ENCODE data around the gene FBXO39.
"Not testable (repeated sequence)": the region's sequence is repeated elsewhere in the genome, so short reads cannot be mapped to it uniquely, and the experiment has no call there.

Gene FBXO39

DNA sequence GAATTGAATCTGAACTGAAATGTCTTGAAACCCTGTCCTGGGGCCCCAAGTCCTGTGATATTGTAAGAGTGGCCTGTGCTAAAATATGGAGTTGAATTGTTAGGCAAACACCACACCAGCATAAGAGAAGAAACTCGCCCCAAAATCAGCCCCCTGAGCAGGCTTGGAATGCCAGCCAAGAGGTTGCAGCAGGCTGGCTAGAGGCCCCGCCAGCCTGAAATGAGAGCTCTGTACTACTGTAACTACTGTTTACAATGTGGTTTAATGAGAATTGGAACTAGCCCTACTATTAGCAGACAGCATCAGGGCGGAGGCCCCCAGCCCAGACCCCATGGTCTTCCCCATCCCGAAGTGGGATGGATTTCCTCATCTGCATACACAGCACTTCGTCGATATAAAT, 23.7 kb downstream of the FBXO39 start:
- H3K4me3 ChIP-seq (replicated peaks; ENCODE audit: low read depth, low read length) = no peak overlapping the region
- no peak for DNase-seq (ENCODE audit: extremely low read depth, low read depth)
- TF ChIP-seq, protein P1, sequence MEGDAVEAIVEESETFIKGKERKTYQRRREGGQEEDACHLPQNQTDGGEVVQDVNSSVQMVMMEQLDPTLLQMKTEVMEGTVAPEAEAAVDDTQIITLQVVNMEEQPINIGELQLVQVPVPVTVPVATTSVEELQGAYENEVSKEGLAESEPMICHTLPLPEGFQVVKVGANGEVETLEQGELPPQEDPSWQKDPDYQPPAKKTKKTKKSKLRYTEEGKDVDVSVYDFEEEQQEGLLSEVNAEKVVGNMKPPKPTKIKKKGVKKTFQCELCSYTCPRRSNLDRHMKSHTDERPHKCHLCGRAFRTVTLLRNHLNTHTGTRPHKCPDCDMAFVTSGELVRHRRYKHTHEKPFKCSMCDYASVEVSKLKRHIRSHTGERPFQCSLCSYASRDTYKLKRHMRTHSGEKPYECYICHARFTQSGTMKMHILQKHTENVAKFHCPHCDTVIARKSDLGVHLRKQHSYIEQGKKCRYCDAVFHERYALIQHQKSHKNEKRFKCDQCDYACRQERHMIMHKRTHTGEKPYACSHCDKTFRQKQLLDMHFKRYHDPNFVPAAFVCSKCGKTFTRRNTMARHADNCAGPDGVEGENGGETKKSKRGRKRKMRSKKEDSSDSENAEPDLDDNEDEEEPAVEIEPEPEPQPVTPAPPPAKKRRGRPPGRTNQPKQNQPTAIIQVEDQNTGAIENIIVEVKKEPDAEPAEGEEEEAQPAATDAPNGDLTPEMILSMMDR (IDR thresholded peaks at IDR 0.05; ENCODE audit: low read depth, low read length, missing control alignments) = no peak

DNA sequence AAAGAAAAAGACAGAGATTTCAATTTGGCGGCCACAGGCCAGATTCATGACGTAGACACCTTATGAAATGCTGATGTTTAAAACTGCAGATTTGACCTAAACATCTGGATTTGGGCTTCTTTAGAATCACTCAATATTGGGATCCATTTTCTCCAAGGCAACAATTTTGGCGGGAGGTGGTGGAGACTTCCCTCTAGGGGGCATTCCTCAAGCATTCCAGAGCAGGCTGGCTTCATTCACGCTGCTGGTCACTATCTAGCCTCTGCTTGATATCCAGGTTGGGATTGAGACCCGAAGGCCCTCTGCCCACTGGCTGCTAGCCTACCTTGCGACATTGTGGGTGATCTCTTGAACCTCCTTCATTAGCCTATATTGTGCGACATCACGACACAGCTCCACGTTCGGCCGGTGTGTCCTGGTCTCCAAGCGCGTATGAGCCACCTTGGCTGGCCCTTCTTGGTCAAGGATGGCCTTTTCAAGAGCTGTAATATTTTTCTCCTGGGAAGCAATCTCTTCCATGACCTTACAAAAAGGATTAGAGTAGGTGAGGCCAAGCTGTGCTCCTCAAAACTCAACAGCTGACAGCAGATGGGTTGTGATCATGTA, 24.5 kb downstream of the FBXO39 start:
- no peak overlapping the region for H3K4me3 ChIP-seq (replicated peaks; ENCODE audit: low read depth, low read length)
- TF ChIP-seq, protein P1 (IDR thresholded peaks at IDR 0.05; ENCODE audit: low read depth, low read length, missing control alignments) = peak; percentile 42
- DNase-seq (ENCODE audit: extremely low read depth, low read depth) = no peak

DNA sequence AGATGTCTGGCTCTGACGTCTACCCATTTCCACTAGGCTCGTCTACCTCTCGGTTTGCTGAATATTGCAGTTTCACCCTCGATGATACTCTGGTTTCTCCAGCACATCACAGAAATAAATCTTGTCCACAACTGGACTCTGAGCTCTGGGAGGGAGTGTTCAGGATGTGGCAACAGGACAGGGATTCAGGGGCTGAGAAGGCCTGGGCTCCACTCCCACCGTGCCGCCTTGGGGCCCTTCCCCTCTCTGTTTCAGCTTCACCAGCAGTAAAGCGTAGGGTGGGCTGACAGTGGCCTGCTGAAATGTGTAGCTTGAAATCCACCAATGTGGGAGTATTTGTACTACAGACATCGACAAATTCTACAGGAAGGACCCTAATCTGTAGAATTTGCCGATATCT, 35.5 kb downstream of the FBXO39 start:
- H3K4me3 ChIP-seq (replicated peaks; ENCODE audit: low read depth, low read length) = no peak overlapping the region
- no peak for DNase-seq (ENCODE audit: extremely low read depth, low read depth)
- TF ChIP-seq, protein P1 (IDR thresholded peaks at IDR 0.05; ENCODE audit: low read depth, low read length, missing control alignments) = no peak

DNA sequence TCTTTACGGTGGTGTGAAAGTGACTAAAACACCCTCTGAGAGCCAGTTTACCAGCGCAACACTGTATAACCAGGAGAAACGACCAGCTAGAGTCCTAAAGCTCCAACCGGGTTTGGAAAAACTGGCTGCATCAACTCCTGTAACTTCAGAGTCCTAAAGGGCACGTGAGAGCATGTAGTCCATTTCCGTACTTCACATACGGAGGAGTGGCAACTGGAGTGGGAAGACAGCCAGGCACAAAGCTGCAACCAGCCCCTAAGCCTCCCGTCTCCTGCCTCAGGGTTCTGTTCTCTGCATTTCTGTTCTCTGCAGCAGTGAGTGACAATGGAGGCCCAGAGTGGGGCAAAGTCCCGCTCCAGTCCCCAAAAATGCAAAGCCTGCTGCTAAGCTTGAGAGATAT, 36.3 kb downstream of the FBXO39 start:
- DNase-seq (ENCODE audit: extremely low read depth, low read depth) = no peak
- no peak overlapping the region for H3K4me3 ChIP-seq (replicated peaks; ENCODE audit: low read depth, low read length)
- TF ChIP-seq, protein P1 (IDR thresholded peaks at IDR 0.05; ENCODE audit: low read depth, low read length, missing control alignments) = no peak

DNA sequence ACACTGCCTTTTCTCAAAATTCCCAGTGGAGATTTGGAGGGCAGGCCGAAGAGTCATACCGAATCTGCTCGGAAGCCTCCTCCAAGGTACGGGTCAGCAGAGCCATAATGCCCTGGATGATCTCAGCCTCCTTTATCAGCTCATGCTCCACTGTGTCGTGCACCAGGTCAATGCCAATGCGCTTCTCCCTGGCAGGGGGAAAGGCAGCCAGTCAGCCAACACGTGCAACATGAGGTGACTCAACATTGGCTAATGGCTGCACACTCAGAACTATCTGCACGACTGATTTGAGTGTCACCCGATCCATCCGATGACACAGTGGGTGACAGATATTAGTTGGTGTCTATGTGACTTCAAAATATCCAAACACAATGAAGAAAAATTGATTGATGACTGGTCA, 39.8 kb downstream of the FBXO39 start:
- H3K4me3 ChIP-seq (replicated peaks; ENCODE audit: low read depth, low read length) = no peak overlapping the region
- no peak for DNase-seq (ENCODE audit: extremely low read depth, low read depth)
- TF ChIP-seq, protein P1 (IDR thresholded peaks at IDR 0.05; ENCODE audit: low read depth, low read length, missing control alignments) = no peak

DNA sequence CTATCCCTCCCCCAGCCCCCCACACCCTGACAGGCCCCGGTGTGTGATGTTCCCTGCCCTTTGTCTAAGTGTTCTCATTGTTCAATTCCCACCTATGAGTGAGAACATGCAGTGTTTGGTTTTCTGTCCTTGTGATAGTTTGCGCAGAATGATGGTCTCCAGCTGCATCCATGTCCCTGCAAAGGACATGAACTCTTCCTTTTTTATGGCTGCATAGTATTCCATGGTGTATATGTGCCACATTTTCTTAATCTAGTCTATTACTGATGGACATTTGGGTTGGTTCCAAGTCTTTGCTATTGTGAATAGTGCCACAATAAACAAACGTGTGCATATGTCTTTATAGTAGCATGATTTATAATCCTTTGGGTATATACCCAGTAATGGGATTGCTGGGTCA, 40.4 kb downstream of the FBXO39 start:
- not testable (repeated sequence) for H3K4me3 ChIP-seq (replicated peaks; ENCODE audit: low read depth, low read length); DNase-seq (ENCODE audit: extremely low read depth, low read depth)

DNA sequence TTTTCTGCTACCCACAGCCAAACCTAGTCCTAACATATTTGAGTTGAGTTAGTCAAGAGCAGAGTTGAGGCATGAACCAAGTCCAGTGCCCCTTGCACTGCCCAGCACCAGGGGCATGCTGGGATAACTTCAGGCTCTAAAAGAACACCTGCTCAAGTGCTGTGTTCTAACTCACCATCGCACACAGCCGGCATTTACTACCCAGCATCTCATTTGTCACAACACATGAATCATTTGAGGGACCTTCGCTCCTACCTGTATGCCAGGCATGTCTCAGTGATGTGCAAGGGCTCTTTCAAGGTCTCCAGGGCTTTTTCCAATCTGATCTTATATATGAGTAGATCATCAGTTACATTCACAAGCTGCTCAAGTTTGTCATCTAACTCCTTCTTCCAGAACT, 42.9 kb downstream of the FBXO39 start:
- TF ChIP-seq, protein P1 (IDR thresholded peaks at IDR 0.05; ENCODE audit: low read depth, low read length, missing control alignments) = no peak
- no peak overlapping the region for H3K4me3 ChIP-seq (replicated peaks; ENCODE audit: low read depth, low read length)
- DNase-seq (ENCODE audit: extremely low read depth, low read depth) = no peak

Measured in HFF-Myc (cell line).